Kidney epithelial cell (primary cell): ENCODE results near the gene ZNF423. TPM values are rescaled to one million over a fixed set of nuclear protein-coding genes. Genes with fewer than 3 reads are reported as not detected.

Experiments
- DNase-seq: peaks from one replicate; pipeline ENCODE4 v3.0.0-alpha.2; 2010; ENCODE audit warnings: low read depth
- H3K27me3 ChIP-seq: 2 replicates; pipeline ENCODE4 v1.6.0; 2011; ENCODE audit warnings: low read length; ENCODE audit not compliant: control insufficient read depth, insufficient read depth
- H3K36me3 ChIP-seq: 2 replicates; pipeline ENCODE4 v1.5.1; 2011; ENCODE audit warnings: low read length; ENCODE audit not compliant: control insufficient read depth, insufficient read depth
- H3K4me3 ChIP-seq: 2 replicates; pipeline ENCODE4 v1.5.1; 2011; ENCODE audit warnings: low read depth, mild to moderate bottlenecking, control low read depth, low read length
- total RNA-seq: library from RNA; depleted of rRNA; stranded (reverse); fragments of >200 nt; gene quantifications from 2 replicates; pipeline ENCODE4 v1.2.3, GENCODE V29; 2015
- TF ChIP-seq, protein P1 (sequence below): IDR thresholded peaks from 2 replicates; pipeline ENCODE4 v1.5.1; 2011; ENCODE audit warnings: mild to moderate bottlenecking, moderate library complexity, low read length, control low read depth, inconsistent platforms; ENCODE audit not compliant: insufficient read depth, poor library complexity, severe bottlenecking

The ZNF423 gene
- total RNA-seq, 1 donor from 2014 or later: 3.6 TPM

- TF ChIP-seq, protein P1, sequence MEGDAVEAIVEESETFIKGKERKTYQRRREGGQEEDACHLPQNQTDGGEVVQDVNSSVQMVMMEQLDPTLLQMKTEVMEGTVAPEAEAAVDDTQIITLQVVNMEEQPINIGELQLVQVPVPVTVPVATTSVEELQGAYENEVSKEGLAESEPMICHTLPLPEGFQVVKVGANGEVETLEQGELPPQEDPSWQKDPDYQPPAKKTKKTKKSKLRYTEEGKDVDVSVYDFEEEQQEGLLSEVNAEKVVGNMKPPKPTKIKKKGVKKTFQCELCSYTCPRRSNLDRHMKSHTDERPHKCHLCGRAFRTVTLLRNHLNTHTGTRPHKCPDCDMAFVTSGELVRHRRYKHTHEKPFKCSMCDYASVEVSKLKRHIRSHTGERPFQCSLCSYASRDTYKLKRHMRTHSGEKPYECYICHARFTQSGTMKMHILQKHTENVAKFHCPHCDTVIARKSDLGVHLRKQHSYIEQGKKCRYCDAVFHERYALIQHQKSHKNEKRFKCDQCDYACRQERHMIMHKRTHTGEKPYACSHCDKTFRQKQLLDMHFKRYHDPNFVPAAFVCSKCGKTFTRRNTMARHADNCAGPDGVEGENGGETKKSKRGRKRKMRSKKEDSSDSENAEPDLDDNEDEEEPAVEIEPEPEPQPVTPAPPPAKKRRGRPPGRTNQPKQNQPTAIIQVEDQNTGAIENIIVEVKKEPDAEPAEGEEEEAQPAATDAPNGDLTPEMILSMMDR: no peak
- no peak for DNase-seq
- H3K4me3 ChIP-seq: no peak overlapping the region
- peaks cover 5% of the 10 kb centered on the region for H3K27me3 ChIP-seq
- no peaks in the 10 kb centered on the region for H3K36me3 ChIP-seq
These were observed 261.8 kb downstream of the ZNF423 start for GRCh38 chr16:49594153-49594552.

- Histone ChIP-seq H3K36me3 (no peaks in the 10 kb centered on the region), H3K4me3 (no peak overlapping the region), H3K27me3 (peaks cover 5% of the 10 kb centered on the region)
- TF ChIP-seq, protein P1: no peak
- no peak for DNase-seq
These were observed 262.4 kb downstream of the ZNF423 start for GRCh38 chr16:49593424-49594040.

GRCh38 chr16:49592546-49593423, 263.1 kb downstream of the ZNF423 start:
- Histone ChIP-seq H3K36me3 (no peaks in the 10 kb centered on the region), H3K27me3 (peaks cover 5% of the 10 kb centered on the region), H3K4me3 (no peak overlapping the region)
- TF ChIP-seq, protein P1: peak; percentile 82
- DNase-seq: no peak

- no peak overlapping the region for H3K4me3 ChIP-seq
- H3K27me3 ChIP-seq: peaks cover 10% of the 10 kb centered on the region
- H3K36me3 ChIP-seq: no peaks in the 10 kb centered on the region
- TF ChIP-seq, protein P1: no peak
- no peak for DNase-seq
These were observed 265.6 kb downstream of the ZNF423 start for GRCh38 chr16:49590166-49590871.

GRCh38 chr16:49589544-49590031, 266.3 kb downstream of the ZNF423 start:
- Histone ChIP-seq H3K4me3 (no peak overlapping the region), H3K27me3 (peaks cover 10% of the 10 kb centered on the region), H3K36me3 (no peaks in the 10 kb centered on the region)
- TF ChIP-seq, protein P1: no peak
- DNase-seq: no peak
